GM23338 (cell line): ENCODE results near the gene FOCAD.
"Not testable (repeated sequence)": the region's sequence is repeated elsewhere in the genome, so short reads cannot be mapped to it uniquely, and the experiment has no call there.

Source experiments
- CREB1 ChIP-seq: fragments of 250-450 bp; sonication (Bioruptor Pico); IDR thresholded peaks from 2 replicates; pipeline ENCODE4 v1.5.0; 2020; ENCODE audit warnings: low read depth, mild to moderate bottlenecking, moderate library complexity
- EZH2 ChIP-seq: fragments of 200-600 bp; sonication (generic); IDR thresholded peaks from one replicate; pipeline ENCODE4 v1.8.0; 2017; ENCODE audit warnings: antibody characterized with exemption, mild to moderate bottlenecking, low read depth; ENCODE audit not compliant: unreplicated experiment
- EZH2phosphoT487 ChIP-seq: fragments of 200-600 bp; sonication (generic); IDR thresholded peaks from one replicate; pipeline ENCODE4 v1.8.1; 2018; ENCODE audit warnings: antibody characterized with exemption; ENCODE audit not compliant: unreplicated experiment
- JUNB ChIP-seq: IDR thresholded peaks from one replicate; pipeline ENCODE4 v1.6.1; 2016; ENCODE audit warnings: antibody characterized with exemption; ENCODE audit not compliant: unreplicated experiment
- POLR2AphosphoS5 ChIP-seq: IDR thresholded peaks from 2 replicates; pipeline ENCODE4 v1.6.1; 2016; ENCODE audit warnings: antibody characterized with exemption, low read depth
- ZNF331 ChIP-seq: fragments of 250-450 bp; sonication (Bioruptor Pico); IDR thresholded peaks from 2 replicates; pipeline ENCODE4 v1.5.0; 2020; ENCODE audit warnings: low read depth, mild to moderate bottlenecking, moderate library complexity
- TF ChIP-seq, protein P1 (sequence below), 2 experiments: fragments of 200-600 bp in 1 of 2; sonication (generic) in 1 of 2; conservative IDR thresholded peaks; 2 replicates each; pipeline versions ENCODE4 v1.5.1 to v1.6.1; 2016 to 2017; ENCODE audit warnings: antibody characterized with exemption in 2 of 2, low read depth in 2 of 2, mild to moderate bottlenecking in 2 of 2, moderate library complexity in 1 of 2
- TF ChIP-seq, protein P2 (sequence below): IDR thresholded peaks from one replicate; pipeline ENCODE4 v1.6.1; 2018; ENCODE audit warnings: antibody characterized with exemption; ENCODE audit not compliant: unreplicated experiment

DNA sequence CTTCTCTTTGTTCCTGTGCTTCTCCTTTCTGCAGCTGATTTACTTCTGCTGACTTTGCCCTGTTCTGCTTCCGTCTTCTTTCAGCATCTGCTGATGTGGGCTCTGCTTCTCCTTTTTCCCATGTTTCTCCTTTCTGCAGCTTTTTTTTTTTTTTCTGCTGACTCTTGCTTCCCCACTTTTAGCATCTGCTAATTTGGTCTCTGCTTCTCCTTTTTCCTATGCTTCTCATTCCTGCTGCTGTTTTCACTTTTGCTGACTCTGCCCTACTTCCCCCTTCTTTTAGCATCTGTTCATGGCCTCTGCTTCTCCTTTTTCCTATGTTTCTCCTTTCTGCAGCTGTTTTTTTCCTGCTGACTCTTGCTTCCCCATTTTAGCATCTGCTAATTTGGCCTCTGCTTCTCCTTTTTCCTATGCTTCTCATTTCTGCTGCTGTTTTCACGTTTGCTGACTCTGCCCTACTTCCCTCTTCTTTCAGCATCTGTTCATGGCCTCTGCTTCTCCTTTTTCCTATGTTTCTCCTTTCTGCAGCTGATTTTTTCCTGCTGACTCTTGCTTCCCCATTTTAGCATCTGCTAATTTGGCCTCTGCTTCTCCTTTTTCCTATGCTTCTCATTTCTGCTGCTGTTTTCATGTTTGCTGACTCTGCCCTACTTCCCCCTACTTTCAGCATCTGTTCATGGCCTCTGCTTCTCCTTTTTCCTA lies 289.3 kb downstream of the FOCAD start:
- TF ChIP-seq, protein P1, sequence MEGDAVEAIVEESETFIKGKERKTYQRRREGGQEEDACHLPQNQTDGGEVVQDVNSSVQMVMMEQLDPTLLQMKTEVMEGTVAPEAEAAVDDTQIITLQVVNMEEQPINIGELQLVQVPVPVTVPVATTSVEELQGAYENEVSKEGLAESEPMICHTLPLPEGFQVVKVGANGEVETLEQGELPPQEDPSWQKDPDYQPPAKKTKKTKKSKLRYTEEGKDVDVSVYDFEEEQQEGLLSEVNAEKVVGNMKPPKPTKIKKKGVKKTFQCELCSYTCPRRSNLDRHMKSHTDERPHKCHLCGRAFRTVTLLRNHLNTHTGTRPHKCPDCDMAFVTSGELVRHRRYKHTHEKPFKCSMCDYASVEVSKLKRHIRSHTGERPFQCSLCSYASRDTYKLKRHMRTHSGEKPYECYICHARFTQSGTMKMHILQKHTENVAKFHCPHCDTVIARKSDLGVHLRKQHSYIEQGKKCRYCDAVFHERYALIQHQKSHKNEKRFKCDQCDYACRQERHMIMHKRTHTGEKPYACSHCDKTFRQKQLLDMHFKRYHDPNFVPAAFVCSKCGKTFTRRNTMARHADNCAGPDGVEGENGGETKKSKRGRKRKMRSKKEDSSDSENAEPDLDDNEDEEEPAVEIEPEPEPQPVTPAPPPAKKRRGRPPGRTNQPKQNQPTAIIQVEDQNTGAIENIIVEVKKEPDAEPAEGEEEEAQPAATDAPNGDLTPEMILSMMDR (conservative IDR thresholded peaks at IDR 0.05; ENCODE audit: low read depth in 2 of 2): not testable (repeated sequence)
- TF ChIP-seq ZNF331 (CRISPR knock-in tag); EZH2; CREB1 (CRISPR knock-in tag); POLR2AphosphoS5; EZH2phosphoT487; JUNB: not testable (repeated sequence)
- TF ChIP-seq, protein P2, sequence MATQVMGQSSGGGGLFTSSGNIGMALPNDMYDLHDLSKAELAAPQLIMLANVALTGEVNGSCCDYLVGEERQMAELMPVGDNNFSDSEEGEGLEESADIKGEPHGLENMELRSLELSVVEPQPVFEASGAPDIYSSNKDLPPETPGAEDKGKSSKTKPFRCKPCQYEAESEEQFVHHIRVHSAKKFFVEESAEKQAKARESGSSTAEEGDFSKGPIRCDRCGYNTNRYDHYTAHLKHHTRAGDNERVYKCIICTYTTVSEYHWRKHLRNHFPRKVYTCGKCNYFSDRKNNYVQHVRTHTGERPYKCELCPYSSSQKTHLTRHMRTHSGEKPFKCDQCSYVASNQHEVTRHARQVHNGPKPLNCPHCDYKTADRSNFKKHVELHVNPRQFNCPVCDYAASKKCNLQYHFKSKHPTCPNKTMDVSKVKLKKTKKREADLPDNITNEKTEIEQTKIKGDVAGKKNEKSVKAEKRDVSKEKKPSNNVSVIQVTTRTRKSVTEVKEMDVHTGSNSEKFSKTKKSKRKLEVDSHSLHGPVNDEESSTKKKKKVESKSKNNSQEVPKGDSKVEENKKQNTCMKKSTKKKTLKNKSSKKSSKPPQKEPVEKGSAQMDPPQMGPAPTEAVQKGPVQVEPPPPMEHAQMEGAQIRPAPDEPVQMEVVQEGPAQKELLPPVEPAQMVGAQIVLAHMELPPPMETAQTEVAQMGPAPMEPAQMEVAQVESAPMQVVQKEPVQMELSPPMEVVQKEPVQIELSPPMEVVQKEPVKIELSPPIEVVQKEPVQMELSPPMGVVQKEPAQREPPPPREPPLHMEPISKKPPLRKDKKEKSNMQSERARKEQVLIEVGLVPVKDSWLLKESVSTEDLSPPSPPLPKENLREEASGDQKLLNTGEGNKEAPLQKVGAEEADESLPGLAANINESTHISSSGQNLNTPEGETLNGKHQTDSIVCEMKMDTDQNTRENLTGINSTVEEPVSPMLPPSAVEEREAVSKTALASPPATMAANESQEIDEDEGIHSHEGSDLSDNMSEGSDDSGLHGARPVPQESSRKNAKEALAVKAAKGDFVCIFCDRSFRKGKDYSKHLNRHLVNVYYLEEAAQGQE: not testable (repeated sequence)
